Measurements from ENCODE around the gene ATE1. TPM values are rescaled to one million over a fixed set of nuclear protein-coding genes. Genes with fewer than 3 reads are reported as not detected.

ATE1 gene
- total and polyA plus RNA-seq, 2 of the 4 experiments (the other 2 are of a cell fraction): 6.4 to 27.8 TPM

DNA sequence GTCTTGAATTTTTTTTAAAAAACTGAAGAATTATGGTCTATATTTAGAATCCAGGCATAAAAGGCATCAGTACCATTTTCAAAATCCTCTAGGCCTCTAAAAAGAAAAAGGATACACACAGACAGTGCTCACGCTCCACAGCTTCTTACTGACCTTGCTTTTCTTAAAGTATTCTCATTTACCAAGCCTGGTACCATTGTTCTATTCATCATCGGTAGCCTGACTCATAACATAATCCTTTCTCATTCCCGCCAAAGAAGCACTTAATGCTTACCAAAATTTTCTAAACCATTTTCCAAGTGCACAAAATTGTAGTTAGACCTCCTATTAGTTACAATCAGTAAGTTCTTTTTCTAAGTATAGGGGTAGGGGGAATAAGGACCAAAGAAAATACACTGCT, 54.6 kb downstream of the ATE1 start:
- H3K4me1 ChIP-seq (ENCODE audit: control insufficient read depth, insufficient read depth, low read length): no peaks in the 10 kb centered on the region
- CTCF ChIA-PET: no interaction called here
- no peaks in the 10 kb centered on the region; a peak in 1 of 4 replicates for H3K79me1 ChIP-seq (ENCODE audit: low read depth in 1 of 2, low read length in 2 of 2)
- in situ Hi-C loops (cut with MboI; ENCODE audit: low sequenced_read_pairs): no loop called here
- H4K20me1 ChIP-seq (ENCODE audit: insufficient read depth, low read length): no peaks in the 10 kb centered on the region
- no peak overlapping the region for H4K91ac ChIP-seq (ENCODE audit: insufficient read depth, low read depth, low read length)
- peak; percentile 10 for DNase-seq
- intact Hi-C loops (cut with micrococcal nuclease): no loop called here
- H3K23ac ChIP-seq (ENCODE audit: low read depth, low read length): no peak overlapping the region
- no CpG with 5 or more reads among the region's 3 CpGs for WGBS, 2 experiments (ENCODE audit: extremely low coverage in 2 of 2, insufficient read length in 1 of 2)
- BruUV-seq (replicated peaks): no TSS peak
- dilution Hi-C loops (cut with HindIII; ENCODE audit: low sequenced_read_pairs, unreplicated experiment): no loop called here
- H2BK5ac ChIP-seq (ENCODE audit: low read depth, low read length, poor library complexity, severe bottlenecking): no peak overlapping the region
- H2AFZ ChIP-seq (replicated peaks; ENCODE audit: low read length, poor library complexity): no peak overlapping the region
- H3K9me3 ChIP-seq (ENCODE audit: control insufficient read depth, insufficient read depth, low read length): no peaks in the 10 kb centered on the region
- H4K8ac ChIP-seq (ENCODE audit: low read depth in 2 of 2, low read length in 2 of 2): no peak overlapping the region
- no peaks in the 10 kb centered on the region for H3K27me3 ChIP-seq (ENCODE audit: control insufficient read depth, insufficient read depth, low read length)
- no peak overlapping the region for H3K4ac ChIP-seq (ENCODE audit: low read depth, low read length)
- no peak overlapping the region for H3K14ac ChIP-seq (replicated peaks; ENCODE audit: low read depth, low read length)
- no peak overlapping the region for H2BK20ac ChIP-seq (ENCODE audit: low read depth, low read length)
- H3K4me2 ChIP-seq (ENCODE audit: low read depth, low read length): no peak overlapping the region
- no peak overlapping the region for H3K27ac ChIP-seq (ENCODE audit: insufficient read depth, low read length)
- H3K9ac ChIP-seq (ENCODE audit: low read depth, low read length): no peak overlapping the region
- H2BK15ac ChIP-seq (ENCODE audit: low read depth, low read length): no peak overlapping the region
- ATAC-seq (ENCODE audit: low read depth): no peak
- POLR2A ChIA-PET (ENCODE audit: unreplicated experiment): no interaction called here
- no peak overlapping the region for H3K18ac ChIP-seq (ENCODE audit: low read depth, low read length)
- no peaks in the 10 kb centered on the region for H3K9me1 ChIP-seq (ENCODE audit: insufficient read depth, low read length)
- no peak overlapping the region for H4K5ac ChIP-seq (ENCODE audit: low read depth, low read length)
- TF ChIP-seq MXI1 (IDR thresholded peaks at IDR 0.05; ENCODE audit: borderline replicate concordance, low read depth, low read length) (no peak), BHLHE40 (IDR thresholded peaks at IDR 0.05; ENCODE audit: low read depth, low read length) (no peak), CHD1 (IDR thresholded peaks at IDR 0.05; ENCODE audit: low read depth, low read length) (no peak), USF2 (IDR thresholded peaks at IDR 0.05; ENCODE audit: low read depth, low read length) (no peak), CEBPB (IDR thresholded peaks at IDR 0.05; ENCODE audit: low read depth, low read length) (no peak), NFE2L2 (IDR thresholded peaks at IDR 0.05; ENCODE audit: low read depth, low read length) (no peak), FOS (IDR thresholded peaks at IDR 0.05; ENCODE audit: low read depth, low read length) (no peak)
- peaks cover 6% of the 10 kb centered on the region for H3K36me3 ChIP-seq (ENCODE audit: control insufficient read depth, insufficient read depth, low read length)
- no peak overlapping the region for H3K4me3 ChIP-seq (ENCODE audit: insufficient read depth, low read depth, low read length)
- H3K56ac ChIP-seq (ENCODE audit: extremely low read depth, insufficient read depth, low read length): no peak overlapping the region
- H2BK120ac ChIP-seq (ENCODE audit: low read depth, low read length): no peak overlapping the region
- H2AK5ac ChIP-seq (ENCODE audit: low read depth, low read length): no peak overlapping the region
- no peak overlapping the region for H2AK9ac ChIP-seq (replicated peaks; ENCODE audit: low read depth, low read length, poor library complexity)
